MM.1S (cell line): ENCODE data around the gene CAVIN3.

Source experiments
- EZH2 ChIP-seq: fragments of 300-600 bp; sonication (generic); optimal IDR thresholded peaks from 2 replicates; pipeline ENCODE3; 2017; ENCODE audit warnings: low read depth, mild to moderate bottlenecking, antibody characterized with exemption, low read length, mixed read lengths
- TF ChIP-seq, protein P1 (sequence below): fragments of 300-600 bp; sonication (generic); IDR thresholded peaks from 2 replicates; pipeline ENCODE4 v1.5.1; 2016; ENCODE audit warnings: antibody characterized with exemption, low read length, mixed read lengths

DNA sequence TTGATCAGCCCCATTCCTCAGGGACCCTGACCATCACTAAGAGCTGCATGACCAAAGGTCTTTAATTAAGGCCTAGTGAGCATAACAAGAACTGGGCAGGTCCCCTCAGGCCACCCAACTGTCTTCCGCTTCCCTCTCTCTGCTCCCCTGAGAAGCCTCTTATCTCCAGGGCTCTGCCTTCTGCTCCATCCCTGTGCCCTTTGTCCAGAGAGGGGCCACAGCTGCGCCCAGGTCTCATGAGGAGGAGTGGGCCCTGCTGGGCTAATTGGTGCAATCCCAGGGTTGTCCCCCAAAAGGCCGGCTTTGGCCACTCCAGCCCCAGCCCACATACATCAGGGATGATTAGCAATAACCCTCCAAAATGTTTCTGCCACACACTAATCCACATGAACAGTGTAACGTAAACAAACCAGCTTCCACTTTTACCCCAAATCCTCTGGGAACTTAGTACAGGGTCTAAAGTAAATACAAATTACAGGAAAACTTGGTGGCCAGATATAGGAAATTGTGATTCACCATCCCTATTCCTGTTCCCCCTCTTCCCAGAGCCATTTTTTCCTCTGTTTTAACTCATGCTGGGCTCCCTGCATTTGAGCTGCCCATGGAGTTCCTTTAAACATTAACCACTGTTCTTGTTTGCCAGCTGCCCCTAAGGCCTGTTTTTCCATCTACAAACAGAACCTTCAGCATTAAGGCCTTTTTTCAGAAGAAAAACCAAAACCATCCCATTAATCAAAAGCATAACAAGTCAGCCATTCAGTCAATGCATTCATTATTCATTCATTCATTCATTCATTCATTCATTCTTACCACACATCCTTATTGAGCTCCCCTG is 34.6 kb upstream of the CAVIN3 start:
- TF ChIP-seq, protein P1, sequence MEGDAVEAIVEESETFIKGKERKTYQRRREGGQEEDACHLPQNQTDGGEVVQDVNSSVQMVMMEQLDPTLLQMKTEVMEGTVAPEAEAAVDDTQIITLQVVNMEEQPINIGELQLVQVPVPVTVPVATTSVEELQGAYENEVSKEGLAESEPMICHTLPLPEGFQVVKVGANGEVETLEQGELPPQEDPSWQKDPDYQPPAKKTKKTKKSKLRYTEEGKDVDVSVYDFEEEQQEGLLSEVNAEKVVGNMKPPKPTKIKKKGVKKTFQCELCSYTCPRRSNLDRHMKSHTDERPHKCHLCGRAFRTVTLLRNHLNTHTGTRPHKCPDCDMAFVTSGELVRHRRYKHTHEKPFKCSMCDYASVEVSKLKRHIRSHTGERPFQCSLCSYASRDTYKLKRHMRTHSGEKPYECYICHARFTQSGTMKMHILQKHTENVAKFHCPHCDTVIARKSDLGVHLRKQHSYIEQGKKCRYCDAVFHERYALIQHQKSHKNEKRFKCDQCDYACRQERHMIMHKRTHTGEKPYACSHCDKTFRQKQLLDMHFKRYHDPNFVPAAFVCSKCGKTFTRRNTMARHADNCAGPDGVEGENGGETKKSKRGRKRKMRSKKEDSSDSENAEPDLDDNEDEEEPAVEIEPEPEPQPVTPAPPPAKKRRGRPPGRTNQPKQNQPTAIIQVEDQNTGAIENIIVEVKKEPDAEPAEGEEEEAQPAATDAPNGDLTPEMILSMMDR, result no peak
- TF ChIP-seq EZH2, result no peak
